ENCODE data around the gene TBATA. TPM values are rescaled to one million over a fixed set of nuclear protein-coding genes. Genes with fewer than 3 reads are reported as not detected.

TBATA gene
- total RNA-seq, result not detected
- polyA plus RNA-seq (2013, experiment 1 of 2), result not detected
- not detected for polyA plus RNA-seq (2013, experiment 2 of 2)
- long read RNA-seq, experiment 1, result 0 reads
- long read RNA-seq, experiment 2, result 0 reads
- long read RNA-seq, experiment 3, result 0 reads
- long read RNA-seq, experiment 4, result 0 reads

GRCh38 chr10:70785190-70785589 lies at the start of gene TBATA:
Gene TBATA (minus strand): TSS chr10:70785377. CDS start chr10:70783379, 1,998 bp downstream.
- TF ChIP-seq CTCF (conservative IDR thresholded peaks at IDR 0.05), result no peak
- no peak within 1 kb of the TSS for H3K4me3 ChIP-seq (ENCODE audit: low read length)
- H3K27ac ChIP-seq (ENCODE audit: low read depth, low read length), result no peak within 1 kb of the TSS
- H3K27ac Mint-ChIP-seq, result no peak within 1 kb of the TSS
- DNase-seq, result peak; percentile 37
- 89% methylated on average over 4 of the region's 4 CpGs; no CpG with 5 or more reads in 1 of the 2 experiments for WGBS, 2 experiments (ENCODE audit: insufficient coverage in 1 of 2, insufficient read length in 1 of 2)
- no peaks in the 10 kb centered on the region for H3K36me3 ChIP-seq (ENCODE audit: control insufficient read depth, insufficient read depth, low read length)
- no peaks in the 10 kb centered on the region for H3K27me3 Mint-ChIP-seq (ENCODE audit: insufficient read depth)
- H3K9me3 ChIP-seq (ENCODE audit: control insufficient read depth, low read length), result no peaks in the 10 kb centered on the region
- H3K27me3 ChIP-seq (ENCODE audit: control insufficient read depth, insufficient read depth, low read length, poor library complexity, severe bottlenecking), result no peaks in the 10 kb centered on the region
- H3K4me1 ChIP-seq (ENCODE audit: control insufficient read depth, insufficient read depth, low read length), result no peaks in the 10 kb centered on the region
- H3K4me1 Mint-ChIP-seq, result no peaks in the 10 kb centered on the region
- H3K9me3 Mint-ChIP-seq, result no peaks in the 10 kb centered on the region
- H3K9ac ChIP-seq (ENCODE audit: extremely low read depth, low read length, poor library complexity, severe bottlenecking), result no peak within 1 kb of the TSS
- H3K36me3 Mint-ChIP-seq (ENCODE audit: low read depth), result no peaks in the 10 kb centered on the region
- H3K4me3 Mint-ChIP-seq, result no peak within 1 kb of the TSS

DNA sequence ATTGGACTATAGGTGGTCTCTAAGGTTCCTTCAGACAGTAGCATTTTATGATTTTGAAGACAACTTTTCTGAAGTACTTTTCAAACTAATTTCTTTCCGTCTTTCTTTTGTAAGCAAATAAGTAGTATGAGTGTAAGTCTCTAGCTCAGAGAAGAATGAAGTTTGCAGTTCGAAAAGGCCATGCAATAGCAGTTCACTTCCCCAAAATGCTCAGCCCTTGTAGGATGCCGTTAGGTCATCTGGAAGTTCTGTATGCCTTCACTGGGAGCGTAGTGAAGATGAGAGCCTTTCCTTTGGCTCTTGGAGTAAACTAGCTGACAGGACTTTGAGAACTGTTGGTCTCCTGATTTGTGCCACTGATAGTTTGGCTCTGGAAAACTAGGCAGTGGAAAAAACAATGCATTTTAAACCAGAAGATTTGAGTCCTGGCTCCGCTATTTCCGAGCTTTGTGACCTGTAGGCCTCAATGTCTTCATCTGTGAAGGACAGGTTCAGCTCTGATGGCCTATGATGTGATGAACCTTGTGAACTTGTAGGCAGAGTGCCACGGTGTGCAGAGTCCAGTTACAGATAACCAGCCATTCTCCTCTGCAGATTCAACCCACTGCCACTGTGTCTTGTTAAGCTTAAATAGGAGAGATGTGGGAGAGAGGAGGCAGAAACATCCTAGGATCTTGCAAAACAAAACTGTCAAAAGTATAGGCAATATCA lies 49.4 kb upstream of the TBATA start:
- H3K36me3 Mint-ChIP-seq (ENCODE audit: low read depth), result peaks cover 59% of the 10 kb centered on the region
- peaks cover 78% of the 10 kb centered on the region for H3K36me3 ChIP-seq (ENCODE audit: control insufficient read depth, insufficient read depth, low read length)
- no peaks in the 10 kb centered on the region for H3K27me3 ChIP-seq (ENCODE audit: control insufficient read depth, insufficient read depth, low read length, poor library complexity, severe bottlenecking)
- no peak overlapping the region for H3K4me3 ChIP-seq (ENCODE audit: low read length)
- H3K4me1 Mint-ChIP-seq, result peaks cover 6% of the 10 kb centered on the region
- peaks cover 17% of the 10 kb centered on the region for H3K9me3 ChIP-seq (ENCODE audit: control insufficient read depth, low read length)
- no peak overlapping the region for H3K9ac ChIP-seq (ENCODE audit: extremely low read depth, low read length, poor library complexity, severe bottlenecking)
- WGBS, 2 experiments (ENCODE audit: insufficient coverage in 1 of 2, insufficient read length in 1 of 2), result 80 to 89% methylated on average over 3 to 7 of the region's 7 CpGs
- no peaks in the 10 kb centered on the region for H3K4me1 ChIP-seq (ENCODE audit: control insufficient read depth, insufficient read depth, low read length)
- no peak overlapping the region for H3K27ac Mint-ChIP-seq
- no peak for DNase-seq
- no peak overlapping the region for H3K4me3 Mint-ChIP-seq
- H3K9me3 Mint-ChIP-seq, result peaks cover 5% of the 10 kb centered on the region
- no peaks in the 10 kb centered on the region for H3K27me3 Mint-ChIP-seq (ENCODE audit: insufficient read depth)
- TF ChIP-seq CTCF (conservative IDR thresholded peaks at IDR 0.05), result no peak
- H3K27ac ChIP-seq (ENCODE audit: low read depth, low read length), result no peak overlapping the region

GRCh38 chr10:70834021-70834420 lies 48.8 kb upstream of the TBATA start:
- H3K27ac Mint-ChIP-seq, result no peak overlapping the region
- H3K9ac ChIP-seq (ENCODE audit: extremely low read depth, low read length, poor library complexity, severe bottlenecking), result no peak overlapping the region
- 93 to 97% methylated on average over 4 to 5 of the region's 5 CpGs for WGBS, 2 experiments (ENCODE audit: insufficient coverage in 1 of 2, insufficient read length in 1 of 2)

More at GRCh38 chr10:70834021-70834420, 48.8 kb upstream of the TBATA start:
- H3K27me3 Mint-ChIP-seq (ENCODE audit: insufficient read depth), result no peaks in the 10 kb centered on the region
- H3K4me1 ChIP-seq (ENCODE audit: control insufficient read depth, insufficient read depth, low read length), result peaks cover 6% of the 10 kb centered on the region
- H3K4me3 Mint-ChIP-seq, result no peak overlapping the region
- no peaks in the 10 kb centered on the region for H3K27me3 ChIP-seq (ENCODE audit: control insufficient read depth, insufficient read depth, low read length, poor library complexity, severe bottlenecking)
- H3K27ac ChIP-seq (ENCODE audit: low read depth, low read length), result no peak overlapping the region
- peaks cover 60% of the 10 kb centered on the region for H3K36me3 Mint-ChIP-seq (ENCODE audit: low read depth)
- DNase-seq, result no peak
- H3K4me1 Mint-ChIP-seq, result peaks cover 12% of the 10 kb centered on the region
- H3K9me3 Mint-ChIP-seq, result peaks cover 5% of the 10 kb centered on the region
- H3K9me3 ChIP-seq (ENCODE audit: control insufficient read depth, low read length), result peaks cover 17% of the 10 kb centered on the region
- TF ChIP-seq CTCF (conservative IDR thresholded peaks at IDR 0.05), result no peak
- H3K4me3 ChIP-seq (ENCODE audit: low read length), result no peak overlapping the region
- peaks cover 79% of the 10 kb centered on the region for H3K36me3 ChIP-seq (ENCODE audit: control insufficient read depth, insufficient read depth, low read length)
